MG63 (cell line): ENCODE data around the gene KIF19. TPM values are rescaled to one million over a fixed set of nuclear protein-coding genes. Genes with fewer than 3 reads are reported as not detected.

Source experiments
- DNase-seq: peaks from one replicate; pipeline ENCODE4 v3.0.0-alpha.2; 2020
- H3K27me3 ChIP-seq: fragments of 250-450 bp; sonication (Bioruptor Pico); 2 replicates; pipeline ENCODE4 v1.5.1; 2020; ENCODE audit warnings: mild to moderate bottlenecking, moderate library complexity
- H3K36me3 ChIP-seq: fragments of 250-450 bp; sonication (Bioruptor Pico); 2 replicates; pipeline ENCODE4 v1.5.1; 2020; ENCODE audit warnings: mild to moderate bottlenecking, moderate library complexity
- H3K4me3 ChIP-seq: fragments of 250-450 bp; sonication (Bioruptor Pico); 2 replicates; pipeline ENCODE4 v1.5.1; 2020; ENCODE audit warnings: mild to moderate bottlenecking, moderate library complexity
- H3K9me3 ChIP-seq: fragments of 250-450 bp; sonication (Bioruptor Pico); 2 replicates; pipeline ENCODE4 v1.5.1; 2020; ENCODE audit warnings: mild to moderate bottlenecking, moderate library complexity
- total RNA-seq: library from RNA; depleted of rRNA; stranded (reverse); fragments of >200 nt; shearing (Covaris generic); gene quantifications from 2 replicates; pipeline ENCODE4 v1.2.3, GENCODE V29; 2014; ENCODE audit warnings: low replicate concordance

KIF19 gene
- total RNA-seq, 1 experiment from 2014 or later, result not detected

DNA sequence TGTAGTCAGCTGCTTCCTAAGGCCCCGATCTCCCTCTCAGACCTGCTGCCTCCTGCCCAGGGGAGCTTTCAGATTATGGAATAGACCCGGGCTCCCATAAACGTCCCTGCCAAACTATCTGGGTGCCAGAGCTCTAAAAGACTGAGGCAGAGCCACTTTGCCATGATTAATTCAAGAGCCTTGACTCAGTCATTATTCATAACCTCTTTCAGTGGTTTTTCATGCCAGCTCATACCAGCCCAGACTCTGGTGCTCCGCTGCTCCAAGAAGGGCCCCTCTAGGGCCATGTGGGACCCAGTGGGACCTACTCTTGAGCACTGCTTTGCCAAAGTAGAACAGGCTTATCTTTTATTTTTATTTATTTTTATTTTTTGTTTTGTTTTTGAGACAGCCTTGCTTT lies 28.1 kb upstream of the KIF19 start:
- Histone ChIP-seq H3K9me3 (no peaks in the 10 kb centered on the region), H3K27me3 (no peaks in the 10 kb centered on the region; the same call in 1 of the 2 replicates), H3K36me3 (no peaks in the 10 kb centered on the region), H3K4me3 (no peak overlapping the region)
- DNase-seq, result peak; percentile 87

DNA sequence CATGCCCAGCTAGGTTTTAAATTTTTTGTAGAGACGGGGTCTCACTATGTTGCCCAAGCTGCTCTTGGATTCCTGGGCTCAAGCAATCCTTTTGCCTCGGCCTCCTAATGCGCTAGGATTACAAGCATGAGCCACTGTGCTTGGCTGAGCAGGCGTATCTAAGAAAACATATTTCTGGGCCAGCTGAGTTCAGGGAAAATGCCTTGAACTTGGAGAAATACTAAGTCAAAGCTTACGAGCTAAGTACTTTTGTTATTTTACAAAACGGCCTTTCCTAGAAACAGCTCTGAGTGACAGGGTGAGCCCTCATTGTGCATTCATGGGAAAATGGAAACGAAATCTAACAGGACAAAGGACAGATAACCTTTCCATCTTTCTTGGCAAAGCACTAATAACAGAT lies 27.2 kb upstream of the KIF19 start:
- DNase-seq, result no peak
- Histone ChIP-seq H3K27me3 (no peaks in the 10 kb centered on the region; the same call in 1 of the 2 replicates), H3K36me3 (no peaks in the 10 kb centered on the region), H3K9me3 (no peaks in the 10 kb centered on the region), H3K4me3 (no peak overlapping the region)

DNA sequence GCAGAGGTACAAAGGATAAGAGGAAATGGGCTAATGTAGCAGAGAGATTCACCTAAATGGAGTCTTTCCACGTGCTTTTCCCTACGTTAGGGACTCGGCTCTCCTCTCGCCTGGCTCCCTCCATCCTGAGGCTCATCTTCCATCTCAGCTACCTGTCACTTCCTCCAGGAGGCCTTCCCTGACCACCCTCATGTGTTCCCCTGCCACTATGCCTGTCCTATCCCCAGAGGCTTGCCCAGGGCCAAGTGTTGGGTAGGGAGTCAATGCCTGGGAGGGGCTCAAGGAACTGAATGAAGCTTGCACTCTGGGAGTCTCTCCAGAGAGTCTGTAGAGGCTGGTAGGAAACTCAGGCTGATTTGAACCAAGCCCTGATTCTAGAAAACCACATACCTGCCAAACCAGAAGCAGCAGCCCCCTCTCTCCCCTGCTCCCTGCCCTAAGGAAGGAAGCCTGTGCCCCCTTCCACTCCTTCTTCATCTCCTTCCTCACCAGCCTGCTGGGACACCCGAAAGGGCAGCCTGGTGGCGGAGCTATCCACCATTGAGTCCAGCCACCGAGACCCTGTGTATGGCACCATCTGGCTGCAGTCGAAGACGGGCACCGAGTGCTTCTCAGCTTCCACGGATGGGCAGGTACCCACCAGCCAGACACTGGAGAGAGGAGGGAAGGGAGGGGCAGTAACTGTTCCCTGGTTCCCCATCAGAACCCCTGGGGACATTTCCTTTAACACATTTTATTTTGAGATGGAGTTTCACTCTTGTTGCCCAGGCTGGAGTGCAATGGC lies 26.6 kb upstream of the KIF19 start:
- Histone ChIP-seq H3K36me3 (no peaks in the 10 kb centered on the region), H3K4me3 (no peak overlapping the region), H3K27me3 (no peaks in the 10 kb centered on the region; the same call in 1 of the 2 replicates), H3K9me3 (no peaks in the 10 kb centered on the region)
- DNase-seq, result no peak

DNA sequence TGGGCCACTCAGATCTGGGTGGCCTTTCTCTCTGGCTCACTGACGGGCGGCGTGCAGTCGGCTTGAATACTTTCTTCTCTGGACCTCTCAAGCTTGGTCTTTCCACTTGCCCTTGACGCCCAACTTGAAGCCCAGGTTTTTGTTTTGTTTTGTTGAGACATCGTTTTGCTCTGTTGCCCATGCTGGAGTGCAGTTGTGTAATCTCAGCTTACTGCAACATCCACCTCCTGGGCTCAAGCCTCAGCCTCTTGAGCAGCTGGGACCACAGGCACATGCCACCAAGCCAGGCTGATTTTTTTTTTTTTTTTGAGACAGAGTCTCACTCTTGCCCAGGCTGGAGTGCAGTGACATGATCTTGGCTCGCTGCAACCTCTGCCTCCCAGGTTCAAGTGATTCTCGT lies 22.7 kb upstream of the KIF19 start:
- Histone ChIP-seq H3K27me3 (no peaks in the 10 kb centered on the region), H3K4me3 (no peak overlapping the region), H3K36me3 (no peaks in the 10 kb centered on the region), H3K9me3 (no peaks in the 10 kb centered on the region)
- DNase-seq, result no peak

DNA sequence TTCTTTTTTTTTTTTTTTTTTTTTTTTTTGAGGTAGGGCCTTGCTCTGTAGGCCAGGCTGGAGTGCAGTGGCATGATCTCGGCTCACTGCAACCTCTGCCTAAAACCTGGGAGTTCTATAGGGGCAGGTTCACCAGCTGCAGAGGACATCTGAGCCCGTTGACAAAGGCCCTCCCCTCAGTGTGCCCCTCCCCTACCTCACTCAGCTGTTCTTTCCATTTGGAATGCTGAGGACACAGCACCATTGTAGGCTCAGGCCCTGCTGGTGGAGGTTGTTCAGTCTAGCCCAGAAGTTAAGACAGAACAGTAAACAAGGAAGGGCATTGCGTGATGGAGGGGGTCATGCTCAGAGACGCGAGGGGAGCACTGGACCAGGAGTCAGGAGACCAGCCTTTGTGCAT lies 21.8 kb upstream of the KIF19 start:
- Histone ChIP-seq H3K27me3 (no peaks in the 10 kb centered on the region), H3K9me3 (no peaks in the 10 kb centered on the region), H3K36me3 (no peaks in the 10 kb centered on the region), H3K4me3 (no peak overlapping the region)
- no peak for DNase-seq

DNA sequence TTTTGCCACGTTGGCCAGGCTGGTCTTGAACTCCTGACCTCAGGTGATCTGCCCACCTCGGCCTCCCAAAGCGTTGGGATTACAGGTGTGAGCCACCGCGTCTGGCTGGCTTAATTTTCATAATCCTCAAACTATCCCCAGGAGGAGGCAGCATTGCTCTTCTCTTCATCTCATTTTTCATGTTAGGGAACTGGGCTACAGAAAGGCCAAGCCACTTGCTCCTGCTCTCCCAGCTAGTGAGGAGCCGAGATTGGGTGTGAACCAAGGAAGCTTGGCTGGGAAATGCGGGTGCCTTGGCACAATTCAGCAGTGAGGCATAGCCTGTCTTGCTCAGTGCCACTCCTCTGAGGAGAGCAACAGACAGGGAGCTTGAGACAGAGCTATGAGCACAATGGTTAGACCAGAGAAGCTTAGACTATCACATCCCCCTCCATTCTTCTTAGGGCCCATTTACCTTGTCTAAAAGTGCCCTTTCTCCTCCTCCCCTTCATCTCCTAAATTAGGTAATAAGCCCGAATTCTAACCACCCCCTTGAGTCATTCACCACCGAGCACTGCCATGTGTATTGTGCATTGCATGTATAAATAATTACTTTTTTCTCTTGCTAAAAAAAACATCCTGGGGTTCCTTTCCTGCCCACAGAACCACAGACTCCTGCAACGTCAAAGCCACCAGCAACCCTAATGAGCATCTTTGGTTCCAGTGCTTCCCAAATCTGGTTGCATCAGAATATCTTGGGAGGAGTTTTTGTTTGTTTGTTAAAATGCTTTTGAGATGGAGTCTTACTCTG lies 20.0 kb upstream of the KIF19 start:
- H3K4me3 ChIP-seq, result no peak overlapping the region
- H3K36me3 ChIP-seq, result no peaks in the 10 kb centered on the region
- H3K27me3 ChIP-seq, result no peaks in the 10 kb centered on the region
- no peaks in the 10 kb centered on the region for H3K9me3 ChIP-seq
- DNase-seq, result peak; percentile 77

DNA sequence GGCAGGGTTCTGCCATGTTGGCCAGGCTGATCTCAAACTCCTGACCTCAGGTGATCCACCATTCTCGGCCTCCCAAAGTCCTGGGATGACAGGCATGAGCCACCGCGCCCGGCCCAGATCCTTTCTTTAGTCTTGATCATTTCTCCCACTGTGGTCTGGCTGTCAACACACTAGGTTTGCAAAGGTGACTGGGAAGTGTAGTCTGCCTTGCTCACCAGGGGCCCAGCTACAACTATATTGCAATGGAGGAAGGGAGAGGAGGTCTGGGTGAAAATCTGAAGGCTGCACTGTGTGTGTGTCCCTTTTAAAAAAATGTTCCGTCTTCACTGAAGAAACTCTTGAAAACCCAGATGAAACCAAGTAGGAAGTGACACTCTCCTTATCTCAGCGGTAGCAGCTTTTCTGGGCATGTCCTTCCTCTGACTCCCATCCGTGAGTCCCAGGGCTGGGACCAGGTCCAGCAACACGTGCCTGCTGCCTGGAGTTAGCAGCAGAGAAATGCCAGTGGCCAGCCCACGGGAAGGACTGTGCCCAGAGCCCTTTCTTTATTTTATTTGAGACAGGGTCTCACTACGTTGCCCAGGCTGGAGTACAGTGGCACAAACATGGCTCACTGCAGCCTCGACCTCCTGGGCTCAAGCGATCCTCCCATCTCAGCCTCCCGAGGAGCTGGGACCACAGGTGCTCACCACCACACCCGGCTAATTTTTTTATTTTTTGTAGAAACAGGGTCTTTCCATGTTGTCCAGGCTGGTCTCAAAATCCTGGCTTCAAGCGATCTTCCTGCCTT lies 17.8 kb upstream of the KIF19 start:
- no peaks in the 10 kb centered on the region for H3K36me3 ChIP-seq
- peak; percentile 56 for DNase-seq
- no peak overlapping the region for H3K4me3 ChIP-seq
- no peaks in the 10 kb centered on the region for H3K27me3 ChIP-seq
- H3K9me3 ChIP-seq, result no peaks in the 10 kb centered on the region

DNA sequence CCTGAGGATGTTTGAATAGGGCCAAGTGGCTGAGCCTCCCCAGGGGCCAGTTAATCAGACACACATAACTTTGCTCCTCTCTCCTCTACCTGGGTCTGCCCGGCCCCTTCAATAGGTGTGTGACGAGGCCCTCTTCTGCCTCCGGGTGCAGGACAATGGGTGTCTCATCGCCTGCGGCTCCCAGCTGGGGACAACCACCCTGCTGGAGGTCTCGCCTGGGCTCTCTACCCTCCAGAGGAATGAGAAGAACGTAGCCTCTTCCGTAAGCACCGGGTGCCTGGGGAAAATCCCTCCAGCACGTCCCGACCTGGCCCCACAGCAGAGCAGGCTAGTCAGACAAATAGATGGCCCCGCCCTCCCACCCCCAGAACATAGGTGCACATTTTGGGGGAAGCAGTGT lies 16.1 kb upstream of the KIF19 start:
- no peak for DNase-seq
- H3K36me3 ChIP-seq, result no peaks in the 10 kb centered on the region
- H3K27me3 ChIP-seq, result no peaks in the 10 kb centered on the region
- H3K9me3 ChIP-seq, result no peaks in the 10 kb centered on the region
- no peak overlapping the region for H3K4me3 ChIP-seq

DNA sequence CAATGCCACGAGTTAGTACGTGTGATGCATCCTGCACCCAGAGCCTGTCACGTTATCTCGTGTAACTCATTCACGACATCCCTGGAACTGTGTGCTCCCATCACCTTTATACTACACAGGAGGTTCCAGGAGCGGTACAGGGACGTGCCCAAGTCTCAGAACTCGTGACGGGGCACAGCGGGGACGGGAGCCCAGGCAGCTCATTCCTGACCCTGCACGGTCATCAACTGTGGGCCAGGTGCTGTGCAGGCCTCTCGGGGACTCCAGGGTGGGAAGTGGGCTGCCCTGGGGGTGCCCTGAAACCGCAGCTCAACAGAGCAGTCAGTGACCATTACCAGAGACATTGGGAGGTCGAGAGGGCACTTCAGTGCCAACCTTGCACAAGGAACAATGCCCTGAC lies 11.1 kb upstream of the KIF19 start:
- no peak for DNase-seq
- Histone ChIP-seq H3K4me3 (no peak overlapping the region), H3K36me3 (no peaks in the 10 kb centered on the region), H3K9me3 (no peaks in the 10 kb centered on the region), H3K27me3 (no peaks in the 10 kb centered on the region)

DNA sequence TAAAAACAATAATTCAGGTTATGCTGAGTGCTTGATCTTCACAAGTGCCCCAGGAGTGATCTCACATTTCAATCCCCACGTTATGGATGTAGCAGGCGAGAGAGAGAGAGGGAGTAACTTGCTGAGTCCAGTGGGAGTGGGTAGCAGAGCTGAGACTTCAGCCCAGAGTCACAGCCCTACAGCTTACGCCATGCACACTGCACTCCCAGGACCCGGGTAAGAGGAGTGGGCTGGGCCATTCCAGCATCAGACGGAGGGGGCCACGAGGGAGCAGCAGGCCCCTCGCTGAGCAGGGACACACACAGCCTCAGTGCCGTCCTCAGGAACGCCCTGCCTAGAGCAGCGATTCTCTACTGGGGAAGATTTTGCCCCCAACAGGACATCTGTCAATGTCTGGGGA lies 9.8 kb upstream of the KIF19 start:
- DNase-seq, result no peak
- Histone ChIP-seq H3K36me3 (no peaks in the 10 kb centered on the region), H3K9me3 (no peaks in the 10 kb centered on the region)

DNA sequence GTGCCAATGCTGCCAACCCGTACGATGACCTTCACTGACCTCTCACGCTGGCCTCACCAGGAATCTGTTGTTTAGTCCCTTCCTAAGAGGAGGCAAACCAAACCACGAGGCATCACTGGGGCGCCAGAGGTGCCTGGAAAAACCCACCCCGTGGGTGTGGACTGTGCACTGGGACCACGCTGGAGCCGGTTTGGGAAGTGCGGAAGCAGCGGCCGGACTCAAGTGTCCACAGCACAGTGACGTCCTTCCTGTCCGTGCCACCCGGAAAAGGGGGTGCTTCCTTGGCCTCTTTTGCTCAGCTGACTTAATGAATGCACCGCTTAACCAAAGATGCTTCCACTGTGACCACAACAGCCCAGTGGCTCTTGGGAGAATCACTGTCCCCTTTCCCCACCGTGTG lies 9.0 kb upstream of the KIF19 start:
- DNase-seq, result no peak
- H3K27me3 ChIP-seq, result no peaks in the 10 kb centered on the region
- H3K36me3 ChIP-seq, result no peaks in the 10 kb centered on the region
- no peaks in the 10 kb centered on the region for H3K9me3 ChIP-seq
- no peak overlapping the region for H3K4me3 ChIP-seq

More for the DNA sequence above, 9.8 kb upstream of the KIF19 start:
- Histone ChIP-seq H3K4me3 (no peak overlapping the region), H3K27me3 (no peaks in the 10 kb centered on the region)

DNA sequence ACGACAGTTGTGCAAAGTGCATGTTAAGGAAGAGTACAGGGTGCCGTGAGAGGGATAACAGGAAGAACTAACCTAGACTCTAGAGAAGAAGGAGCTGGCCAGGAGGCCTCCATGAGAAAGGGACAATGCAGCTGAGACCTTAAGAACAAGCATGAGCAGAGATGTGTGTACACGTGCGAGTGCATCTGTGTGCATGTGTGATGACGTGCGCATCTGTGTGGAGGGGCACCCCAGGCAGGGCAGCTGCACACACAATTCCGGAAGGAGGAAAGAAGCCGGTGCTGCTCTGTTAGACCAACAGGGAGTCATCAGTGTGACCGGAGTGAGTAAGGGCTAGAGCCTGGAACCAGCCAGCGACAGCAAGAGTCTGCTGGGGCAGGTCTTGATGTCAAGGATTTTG lies 7.6 kb upstream of the KIF19 start:
- H3K27me3 ChIP-seq, result no peaks in the 10 kb centered on the region
- H3K4me3 ChIP-seq, result no peak overlapping the region
- DNase-seq, result no peak
- H3K36me3 ChIP-seq, result no peaks in the 10 kb centered on the region
- no peaks in the 10 kb centered on the region for H3K9me3 ChIP-seq

DNA sequence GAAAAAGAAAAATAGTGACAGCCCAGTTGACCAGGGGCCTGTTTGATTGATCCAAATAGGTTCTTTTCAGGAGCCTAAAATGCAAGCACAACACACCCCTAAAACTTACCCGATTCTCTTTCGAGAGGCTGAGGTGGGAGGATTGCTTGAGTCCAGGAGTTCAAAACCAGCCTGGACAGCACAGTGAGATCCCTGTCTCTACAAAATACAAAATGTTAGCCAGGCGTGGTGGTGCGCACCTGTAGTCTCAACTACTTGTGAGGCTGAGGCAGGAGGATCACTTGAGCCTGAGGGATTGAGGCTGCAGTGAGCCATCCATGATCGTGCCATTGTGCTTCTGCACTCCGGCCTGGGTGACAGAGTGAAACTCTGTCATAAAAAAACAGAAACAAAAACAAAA lies 1.5 kb upstream of the KIF19 start:
- H3K27me3 ChIP-seq, result no peaks in the 10 kb centered on the region
- H3K4me3 ChIP-seq, result no peak overlapping the region
- H3K36me3 ChIP-seq, result no peaks in the 10 kb centered on the region
- no peak for DNase-seq
- H3K9me3 ChIP-seq, result no peaks in the 10 kb centered on the region

DNA sequence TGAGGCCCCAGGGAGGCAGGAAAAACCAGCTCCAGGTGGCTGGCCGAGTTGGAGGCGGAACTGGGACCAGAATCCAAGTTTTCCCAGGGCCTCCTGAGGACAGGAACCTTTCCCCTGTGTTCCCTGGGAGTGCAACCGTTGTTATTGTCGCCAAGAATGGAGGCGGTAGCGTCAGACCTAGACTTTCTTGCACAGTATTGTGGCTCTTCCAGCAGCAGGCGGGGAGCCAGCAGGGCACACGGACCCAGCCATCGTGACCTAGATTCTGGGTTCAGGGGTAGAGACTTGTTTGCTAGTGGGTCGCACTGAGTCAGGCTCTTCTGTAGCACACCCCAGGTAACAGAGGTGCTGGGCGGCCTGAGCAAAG lies 667 bp upstream of the KIF19 start:
- H3K9me3 ChIP-seq, result no peaks in the 10 kb centered on the region
- no peaks in the 10 kb centered on the region for H3K27me3 ChIP-seq
- DNase-seq, result no peak
- H3K36me3 ChIP-seq, result no peaks in the 10 kb centered on the region
- H3K4me3 ChIP-seq, result no peak overlapping the region

DNA sequence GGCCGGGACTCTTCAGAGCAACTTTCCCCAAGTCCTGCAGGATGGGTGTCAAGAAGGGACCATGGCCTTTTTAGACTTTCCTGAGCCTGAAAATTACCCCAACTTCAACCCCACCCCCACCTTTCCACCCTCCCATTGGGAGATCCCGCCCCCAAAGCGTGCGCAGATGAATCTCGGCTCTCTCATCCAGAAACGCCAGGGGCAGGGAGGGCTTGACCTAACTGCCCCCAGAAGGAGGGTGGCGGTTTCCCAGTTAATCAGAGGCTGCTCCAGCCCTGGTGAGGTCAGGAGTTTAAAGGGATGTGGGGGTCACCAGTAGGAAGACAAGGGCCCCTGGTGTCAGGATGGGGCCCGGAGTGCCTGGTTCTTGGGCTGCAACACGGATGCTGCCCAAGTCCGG lies 480 bp downstream of the KIF19 start:
- DNase-seq, result no peak
- Histone ChIP-seq H3K27me3 (no peaks in the 10 kb centered on the region), H3K36me3 (no peaks in the 10 kb centered on the region), H3K9me3 (no peaks in the 10 kb centered on the region), H3K4me3 (no peak overlapping the region)

DNA sequence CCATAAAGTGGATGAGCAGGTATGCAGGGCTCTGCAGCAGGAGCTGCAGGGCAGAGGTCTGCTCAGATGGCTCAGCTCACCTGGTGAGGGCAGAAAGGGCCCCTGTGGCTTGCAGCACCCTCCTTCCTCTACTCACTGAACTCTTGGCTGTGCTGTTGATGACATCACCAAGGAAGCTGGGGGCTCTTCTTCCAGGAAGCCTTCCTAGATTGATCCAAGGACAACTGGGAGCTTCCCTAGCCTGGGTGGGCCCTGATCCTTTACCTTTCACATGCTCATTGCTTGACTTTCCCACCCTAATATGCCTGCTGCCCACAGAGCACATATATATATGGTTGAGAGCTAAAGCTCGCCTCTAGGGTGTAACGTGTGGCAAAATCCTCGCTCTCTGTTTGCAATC lies 2.5 kb downstream of the KIF19 start:
- Histone ChIP-seq H3K36me3 (no peaks in the 10 kb centered on the region), H3K9me3 (no peaks in the 10 kb centered on the region), H3K4me3 (no peak overlapping the region), H3K27me3 (no peaks in the 10 kb centered on the region)
- DNase-seq, result no peak

DNA sequence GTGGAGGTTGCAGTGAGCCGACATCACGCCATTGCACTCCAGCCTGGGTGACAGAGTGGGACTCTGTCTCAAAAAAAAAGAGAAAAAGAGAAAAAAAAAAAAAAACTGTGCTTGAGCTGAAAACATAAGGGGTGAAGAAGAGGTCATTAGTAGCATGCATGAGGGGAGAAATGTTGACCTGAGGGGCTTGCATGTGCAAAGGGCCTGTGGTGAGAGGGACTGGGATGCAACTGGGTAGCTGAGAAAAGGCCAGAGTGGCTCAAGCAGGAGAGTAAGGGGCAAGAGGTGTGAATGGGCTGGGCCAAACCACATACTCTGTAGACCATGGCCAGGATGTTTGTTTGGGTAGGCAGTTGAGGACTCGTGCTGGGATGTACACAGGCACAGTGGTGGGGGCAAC lies 3.4 kb downstream of the KIF19 start:
- Histone ChIP-seq H3K36me3 (no peaks in the 10 kb centered on the region), H3K27me3 (no peaks in the 10 kb centered on the region), H3K4me3 (no peak overlapping the region), H3K9me3 (no peaks in the 10 kb centered on the region)
- no peak for DNase-seq
